HepG2 (cell line): Measurements from ENCODE around the gene BCAS3.

Experiments
- CTCF ChIP-seq: sonication (generic); formaldehyde crosslinking; IDR thresholded peaks from 2 replicates; pipeline ENCODE4 v1.5.0; 2020; ENCODE audit warnings: mild to moderate bottlenecking, missing genetic modification reagents, moderate library complexity
- ZBTB38 ChIP-seq: sonication (generic); formaldehyde crosslinking; IDR thresholded peaks from 2 replicates; pipeline ENCODE4 v1.5.1; 2020; ENCODE audit warnings: mild to moderate bottlenecking, missing genetic modification reagents

- TF ChIP-seq CTCF (CRISPR knock-in tag), result no peak
- TF ChIP-seq ZBTB38, result no peak
Observed at GRCh38 chr17:60939318-60939717, 261.7 kb downstream of the BCAS3 start.
